ENCODE data around the gene MFN2.
"Not testable (repeated sequence)": the region's sequence is repeated elsewhere in the genome, so short reads cannot be mapped to it uniquely, and the experiment has no call there.

The MFN2 gene

GRCh38 chr1:11998636-11999035 is 18.4 kb downstream of the MFN2 start:
- DNase-seq (ENCODE audit: low read depth) = no peak

DNA sequence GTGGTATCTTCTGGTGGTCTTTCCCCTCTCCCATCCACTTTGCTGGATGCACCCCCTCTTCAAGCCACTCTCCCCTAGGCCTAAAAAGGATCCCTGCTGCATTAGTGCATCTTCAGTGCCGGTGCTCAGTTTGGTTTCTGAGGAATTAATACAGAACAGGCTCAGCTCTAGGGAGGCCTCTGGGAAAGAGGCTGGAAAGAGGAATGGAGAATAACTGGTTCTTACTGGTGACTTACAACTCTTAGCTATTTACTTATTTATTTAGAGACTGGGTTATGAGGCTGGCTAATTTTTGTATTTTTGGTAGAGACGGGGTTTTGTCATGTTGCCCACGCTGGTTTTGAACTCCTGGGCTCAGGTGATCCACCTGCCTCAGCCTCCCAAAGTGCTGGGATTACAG is 19.0 kb downstream of the MFN2 start:
- no peak for DNase-seq (ENCODE audit: low read depth)

- peak; percentile 16 for DNase-seq (ENCODE audit: low read depth)
These were observed 21.1 kb downstream of the MFN2 start for GRCh38 chr1:12001249-12001917.

GRCh38 chr1:12001996-12002493 is 21.8 kb downstream of the MFN2 start:
- no peak for DNase-seq (ENCODE audit: low read depth)

DNA sequence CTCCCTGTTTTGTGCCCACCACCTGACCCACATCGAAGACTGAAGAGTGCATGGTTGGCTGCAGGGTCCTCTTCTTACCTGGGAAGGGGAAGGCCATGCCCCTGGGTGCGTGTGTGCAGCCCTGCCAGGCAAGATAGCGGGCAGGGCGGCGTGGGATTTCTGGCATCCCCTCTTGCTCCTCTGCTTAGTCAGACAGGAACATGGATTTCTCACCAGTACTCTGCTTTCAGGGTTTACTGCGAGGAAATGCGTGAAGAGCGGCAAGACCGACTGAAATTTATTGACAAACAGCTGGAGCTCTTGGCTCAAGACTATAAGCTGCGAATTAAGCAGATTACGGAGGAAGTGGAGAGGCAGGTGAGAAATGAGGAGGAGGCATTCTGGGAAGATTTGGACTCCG is 23.5 kb downstream of the MFN2 start:
- no peak for DNase-seq (ENCODE audit: low read depth)

DNA sequence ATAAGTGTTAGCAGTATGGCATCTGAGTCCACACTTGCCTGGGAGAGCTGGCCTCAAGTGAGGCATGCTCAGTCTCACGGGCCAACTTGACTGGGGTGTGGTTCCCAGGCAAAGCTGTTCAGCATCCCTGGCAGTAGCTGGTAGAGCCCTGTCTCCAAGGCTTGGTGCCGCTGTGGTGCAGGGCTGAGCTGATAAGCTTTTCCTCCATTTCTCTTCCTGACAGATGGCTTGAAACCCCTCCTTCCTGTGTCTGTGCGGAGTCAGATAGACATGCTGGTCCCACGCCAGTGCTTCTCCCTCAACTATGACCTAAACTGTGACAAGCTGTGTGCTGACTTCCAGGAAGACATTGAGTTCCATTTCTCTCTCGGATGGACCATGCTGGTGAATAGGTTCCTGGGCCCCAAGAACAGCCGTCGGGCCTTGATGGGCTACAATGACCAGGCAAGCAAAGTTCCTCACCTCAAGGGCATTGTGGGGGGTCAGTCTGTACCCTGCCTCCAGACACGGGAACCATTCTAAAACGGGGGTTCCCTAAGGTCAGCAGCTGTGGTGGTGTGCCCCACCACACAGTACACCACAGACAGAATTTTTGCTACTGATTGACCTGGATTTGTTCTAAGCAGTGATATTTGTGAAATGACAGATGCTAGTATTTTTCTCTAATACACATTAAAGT is 25.4 kb downstream of the MFN2 start:
- no peak for DNase-seq (ENCODE audit: low read depth)

DNA sequence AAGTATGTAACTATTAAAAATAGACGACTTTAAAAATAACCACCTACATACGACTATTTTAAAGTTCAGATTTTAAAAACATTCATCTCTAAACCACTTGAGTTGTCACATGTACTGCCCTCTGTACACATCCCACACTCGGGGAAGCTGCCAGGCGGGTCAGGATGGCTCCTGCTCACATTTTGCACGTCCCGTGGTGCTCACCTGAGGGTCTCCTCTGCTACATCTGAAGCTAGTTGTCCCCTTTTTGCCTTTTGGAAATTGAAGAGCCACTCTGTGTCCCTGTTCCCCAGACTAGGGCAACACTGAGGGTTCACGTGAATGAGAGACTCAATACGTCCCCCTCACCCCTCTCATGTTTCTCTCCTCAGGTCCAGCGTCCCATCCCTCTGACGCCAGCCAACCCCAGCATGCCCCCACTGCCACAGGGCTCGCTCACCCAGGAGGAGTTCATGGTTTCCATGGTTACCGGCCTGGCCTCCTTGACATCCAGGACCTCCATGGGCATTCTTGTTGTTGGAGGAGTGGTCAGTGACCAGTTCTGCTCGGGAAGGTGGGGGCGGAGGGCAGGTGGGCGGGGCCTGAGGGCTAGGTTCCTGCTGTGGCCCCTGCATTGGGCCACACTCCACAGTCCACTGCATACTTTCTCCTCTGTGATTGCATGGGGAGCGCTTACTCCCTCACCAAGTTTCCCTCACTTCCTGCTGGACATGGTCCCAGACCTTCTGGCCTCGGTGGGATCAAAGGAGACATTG is 26.1 kb downstream of the MFN2 start:
- DNase-seq (ENCODE audit: low read depth) = no peak

- no peak for DNase-seq (ENCODE audit: low read depth)
These were observed 27.0 kb downstream of the MFN2 start for GRCh38 chr1:12007204-12007603.

DNA sequence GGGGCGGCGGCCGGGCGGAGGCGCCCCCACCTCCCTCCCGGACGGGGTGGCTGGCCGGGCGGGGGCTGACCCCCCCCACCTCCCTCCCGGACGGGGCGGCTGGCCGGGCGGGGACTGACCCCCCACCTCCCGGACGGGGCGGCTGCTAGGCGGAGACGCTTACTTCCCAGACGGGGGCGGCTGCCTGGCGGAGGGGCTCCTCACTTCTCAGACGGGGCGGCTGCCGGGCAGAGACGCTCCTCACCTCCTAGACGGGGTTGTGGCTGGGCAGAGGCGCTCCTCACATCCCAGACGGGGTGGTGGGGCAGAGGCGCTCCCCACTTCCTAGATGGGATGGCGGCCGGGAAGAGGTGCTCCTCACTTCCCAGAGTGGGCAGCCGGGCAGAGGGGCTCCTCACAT is 28.1 kb downstream of the MFN2 start:
- DNase-seq (ENCODE audit: low read depth) = not testable (repeated sequence)

DNA sequence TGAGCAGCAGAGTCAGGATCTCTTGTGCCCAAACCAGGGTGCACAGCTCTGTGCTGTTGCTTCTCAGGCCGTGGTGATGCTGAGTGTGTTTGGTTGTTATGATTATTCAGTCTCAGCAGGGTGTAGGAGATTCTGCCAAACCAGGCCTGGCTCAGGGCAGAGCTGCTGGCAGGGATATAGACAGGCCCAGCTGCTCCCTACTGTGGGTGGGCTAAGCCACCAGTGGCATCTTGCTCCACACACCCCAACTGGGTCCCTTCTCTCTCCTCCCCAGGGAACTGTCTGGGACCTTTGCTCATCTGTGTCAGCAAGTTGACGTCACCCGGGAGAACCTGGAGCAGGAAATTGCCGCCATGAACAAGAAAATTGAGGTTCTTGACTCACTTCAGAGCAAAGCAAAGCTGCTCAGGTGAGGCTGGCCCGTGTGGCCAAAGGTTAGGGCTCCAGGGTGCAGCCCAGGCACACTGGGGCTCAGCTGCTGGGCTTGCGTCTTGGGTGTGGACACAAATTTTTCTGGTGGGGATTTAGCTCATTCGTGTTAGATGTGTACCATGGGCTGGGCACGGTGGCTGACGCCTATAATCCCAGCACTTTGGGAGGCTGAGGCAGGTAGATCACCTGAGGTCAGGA is 29.2 kb downstream of the MFN2 start:
- DNase-seq (ENCODE audit: low read depth) = no peak

GRCh38 chr1:12010746-12011570 is 30.7 kb downstream of the MFN2 start:
- no peak for DNase-seq (ENCODE audit: low read depth)

- DNase-seq (ENCODE audit: low read depth) = no peak
These were observed 31.8 kb downstream of the MFN2 start for GRCh38 chr1:12011998-12012397.

DNA sequence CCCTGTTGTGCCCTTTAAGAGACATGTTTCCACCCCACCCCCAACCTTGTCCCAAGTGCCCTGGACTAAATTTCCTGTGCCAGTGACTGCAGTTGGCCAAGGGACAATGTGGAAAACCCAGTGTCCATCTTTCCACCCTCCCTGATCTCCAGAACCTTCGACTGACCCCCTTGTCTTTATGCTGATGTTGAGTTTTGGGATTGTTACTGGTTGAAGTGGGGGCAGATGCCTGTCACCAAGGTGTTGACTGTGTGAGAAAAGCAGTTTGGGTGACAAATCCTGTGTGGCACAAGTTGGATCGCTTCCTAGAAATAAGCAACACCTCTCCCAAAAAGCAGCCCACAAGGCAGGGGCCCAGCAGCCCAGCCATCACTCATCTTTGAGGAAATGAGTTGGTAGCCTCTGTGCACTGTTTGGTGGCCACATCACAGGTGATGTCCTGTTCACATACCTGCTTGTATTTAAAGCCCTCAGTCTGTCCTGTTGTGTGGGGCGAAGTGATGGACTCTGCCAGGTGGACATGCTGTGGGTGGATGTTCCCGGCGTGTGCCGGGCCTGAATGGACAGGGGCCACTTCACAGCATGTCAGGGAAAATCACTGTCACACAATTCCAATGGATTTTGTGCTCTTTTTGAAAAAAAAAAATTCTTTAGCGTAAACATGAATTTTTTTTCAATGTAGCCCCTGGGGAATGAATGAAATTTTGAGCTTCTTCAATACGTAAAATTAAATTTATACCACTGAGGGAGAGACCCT is 32.5 kb downstream of the MFN2 start:
- no peak for DNase-seq (ENCODE audit: low read depth)

GRCh38 chr1:12014141-12014991 is 34.1 kb downstream of the MFN2 start:
- no peak for DNase-seq (ENCODE audit: low read depth)

- no peak for DNase-seq (ENCODE audit: low read depth)
These were observed 34.8 kb downstream of the MFN2 start for GRCh38 chr1:12015001-12015491.

DNA sequence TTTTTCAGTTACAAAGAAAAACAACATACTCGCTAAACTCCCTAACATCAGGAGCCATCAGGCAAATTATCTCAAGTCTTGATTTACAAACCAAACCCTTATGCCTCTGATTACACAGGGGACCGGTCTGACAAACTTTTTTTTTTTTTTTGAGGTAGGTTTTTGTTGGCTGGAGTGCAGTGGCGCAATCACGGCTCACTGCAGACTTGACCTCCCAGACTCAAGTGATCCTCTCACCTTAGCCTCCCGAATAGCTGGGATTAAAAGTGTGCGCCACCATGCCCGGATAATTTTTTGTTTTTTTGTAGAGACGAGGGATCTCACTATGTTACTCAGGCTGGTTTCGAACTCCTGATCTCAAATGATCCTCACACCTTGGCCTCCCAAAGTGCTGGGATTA is 35.3 kb downstream of the MFN2 start:
- no peak for DNase-seq (ENCODE audit: low read depth)

- DNase-seq (ENCODE audit: low read depth) = no peak
These were observed 35.9 kb downstream of the MFN2 start for GRCh38 chr1:12016182-12016581.

DNA sequence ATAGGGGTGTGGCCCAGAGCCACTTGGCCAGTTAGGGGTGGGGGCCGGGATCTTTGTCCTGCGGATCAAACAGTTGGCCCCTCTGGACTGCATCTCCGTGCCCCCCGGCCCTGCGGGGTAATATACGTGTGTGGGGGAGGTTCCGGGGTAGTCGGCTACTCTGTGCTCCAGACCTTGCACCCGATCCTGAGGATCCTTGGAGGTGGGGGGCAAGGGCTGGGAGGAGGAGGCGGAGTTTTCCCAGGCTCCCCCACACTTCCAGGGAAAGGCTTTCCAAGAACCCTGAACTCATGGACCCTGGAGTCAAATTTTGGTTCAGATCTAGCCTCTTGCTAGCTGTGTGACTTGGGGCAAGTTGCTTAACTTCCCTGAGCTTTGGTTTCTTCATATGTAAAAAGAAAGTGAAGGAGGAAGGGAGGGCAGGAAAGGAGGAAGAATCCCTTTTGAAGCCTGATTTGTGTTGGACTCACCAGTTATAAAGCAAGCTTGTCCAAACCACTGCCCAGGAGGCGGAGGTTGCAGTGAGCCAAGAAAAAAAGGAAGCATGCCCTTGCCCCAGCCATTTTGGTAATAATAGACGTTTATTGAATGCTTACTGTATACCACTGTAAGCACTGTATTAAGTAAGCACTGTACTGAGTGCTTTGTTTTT is 39.7 kb downstream of the MFN2 start:
- no peak for DNase-seq (ENCODE audit: low read depth)

GRCh38 chr1:12021616-12022015 is 41.4 kb downstream of the MFN2 start:
- no peak for DNase-seq (ENCODE audit: low read depth)
